A549 (cell line): ENCODE measurements around the gene ENTREP1. TPM values are rescaled to one million over a fixed set of nuclear protein-coding genes. Genes with fewer than 3 reads are reported as not detected.

Experiments
- ATAC-seq, 2 experiments: fragments of 200-7000 bp in 1 of 2; fragments of >200 bp in 1 of 2; cut with Nextera tagmentation in 1 of 2; cut with Tn5 transposase in 1 of 2; 3 replicates each; pipeline versions ENCODE4 v1.8.0 to v1.9.1; 2018 to 2020; ENCODE audit warnings: mild to moderate bottlenecking in 1 of 2, moderate library complexity in 1 of 2
- CTCF ChIA-PET: fragments of 300-600 bp; sonication (Branson Sonifier 250); formaldehyde crosslinking; extraction: SDS; loops from one replicate; lab custom pipeline; 2021; ENCODE audit warnings: antibody characterized with exemption, inconsistent platforms; lab: Yijun Ruan, JAX
- POLR2A ChIA-PET: fragments of 350-600 bp; formaldehyde crosslinking; extraction: SDS; loops from one replicate; lab custom pipeline; 2021; ENCODE audit warnings: antibody characterized with exemption, inconsistent platforms; lab: Yijun Ruan, JAX
- DNase-seq, 2 experiments: peaks; one replicate each; pipeline versions ENCODE4 v3.0.0 to v3.0.0-alpha.2; 2011 to 2016; ENCODE audit warnings: low read depth in 1 of 2, low spot score in 1 of 2
- FAIRE-seq: peaks from 2 replicates; lab custom pipeline; 2011; peaks lifted over from hg19 to GRCh38; lab: Jason Lieb, UNC
- H3K27ac ChIP-seq, 2 experiments: fragments of >200 bp; sonication (Bioruptor Twin); formaldehyde crosslinking; 3 replicates each; pipeline ENCODE4 v1.5.1; 2016 to 2017
- H3K4me1 ChIP-seq: fragments of >200 bp; sonication (Bioruptor Twin); formaldehyde crosslinking; 3 replicates; pipeline ENCODE4 v1.6.1; 2016
- H3K4me2 ChIP-seq: fragments of >200 bp; sonication (Bioruptor Twin); formaldehyde crosslinking; 3 replicates; pipeline ENCODE4 v1.6.1; 2016
- H3K4me3 ChIP-seq: fragments of >200 bp; sonication (Bioruptor Twin); formaldehyde crosslinking; 3 replicates; pipeline ENCODE4 v1.5.1; 2016
- H3K9me3 ChIP-seq: fragments of >200 bp; sonication (Bioruptor Twin); formaldehyde crosslinking; 3 replicates; pipeline ENCODE4 v1.6.1; 2016
- CHD2 ChIP-seq: fragments of 150-350 bp; IDR thresholded peaks from 2 replicates; pipeline ENCODE4 v1.6.1; 2014; ENCODE audit warnings: low read length; ENCODE audit not compliant: partially characterized antibody
- CHD4 ChIP-seq: fragments of 200-600 bp; sonication (generic); IDR thresholded peaks from 2 replicates; pipeline ENCODE4 v1.6.1; 2016; ENCODE audit warnings: antibody characterized with exemption, mild to moderate bottlenecking, borderline replicate concordance
- EHMT2 ChIP-seq: fragments of 200-600 bp; sonication (generic); IDR thresholded peaks from 2 replicates; pipeline ENCODE4 v1.6.1; 2016; ENCODE audit warnings: antibody characterized with exemption, low read depth, mild to moderate bottlenecking, moderate library complexity
- ESRRA ChIP-seq: fragments of 150-350 bp; IDR thresholded peaks from 2 replicates; pipeline ENCODE4 v1.6.1; 2014; ENCODE audit warnings: mild to moderate bottlenecking, low read length, borderline replicate concordance
- FOSB ChIP-seq: fragments of 250-450 bp; sonication (Bioruptor Pico); IDR thresholded peaks from 2 replicates; pipeline ENCODE4 v1.5.0; 2020; ENCODE audit warnings: mild to moderate bottlenecking, moderate library complexity
- GATA3 ChIP-seq: IDR thresholded peaks from 2 replicates; pipeline ENCODE4 v1.6.1; 2012; ENCODE audit warnings: borderline replicate concordance
- HEYL ChIP-seq: fragments of 250-450 bp; sonication (Bioruptor Pico); IDR thresholded peaks from 2 replicates; pipeline ENCODE4 v1.8.0; 2021; ENCODE audit warnings: mild to moderate bottlenecking, moderate library complexity
- HOXB13 ChIP-seq: fragments of 250-450 bp; sonication (Bioruptor Pico); IDR thresholded peaks from 2 replicates; pipeline ENCODE4 v1.5.0; 2020; ENCODE audit warnings: low read depth, mild to moderate bottlenecking, moderate library complexity
- JUN ChIP-seq, 2 experiments: fragments of >200 bp; sonication (Bioruptor Twin); formaldehyde crosslinking; IDR thresholded peaks; 2 replicates in 1 of 2; 3 replicates in 1 of 2; pipeline ENCODE4 v1.6.1; 2016 to 2017
- KDM1A ChIP-seq: fragments of 200-600 bp; sonication (generic); IDR thresholded peaks from 2 replicates; pipeline ENCODE4 v1.6.1; 2016; ENCODE audit warnings: low read depth, mild to moderate bottlenecking
- MAFK ChIP-seq: fragments of 450-650 bp; IDR thresholded peaks from 2 replicates; pipeline ENCODE4 v1.6.1; 2014; ENCODE audit not compliant: partially characterized antibody
- MYC ChIP-seq: IDR thresholded peaks from 2 replicates; pipeline ENCODE4 v1.6.1; 2012; ENCODE audit warnings: mild to moderate bottlenecking, inconsistent platforms, low read length, improper control_type of control experiment, borderline replicate concordance
- POLR2A ChIP-seq: IDR thresholded peaks from 2 replicates; pipeline ENCODE4 v1.6.1; 2012; ENCODE audit warnings: mild to moderate bottlenecking, low read length
- RARB ChIP-seq: fragments of 250-450 bp; sonication (Bioruptor Pico); IDR thresholded peaks from 2 replicates; pipeline ENCODE4 v1.8.0; 2021; ENCODE audit warnings: mild to moderate bottlenecking, moderate library complexity
- RFX5 ChIP-seq: fragments of 450-650 bp; IDR thresholded peaks from 2 replicates; pipeline ENCODE4 v1.7.1; 2014; ENCODE audit warnings: antibody characterized with exemption, mild to moderate bottlenecking, moderate library complexity
- RNF2 ChIP-seq: fragments of 200-600 bp; sonication (generic); IDR thresholded peaks from 2 replicates; pipeline ENCODE4 v1.6.1; 2016; ENCODE audit warnings: low read depth, mild to moderate bottlenecking, antibody characterized with exemption, moderate library complexity, borderline replicate concordance
- ZC3H11A ChIP-seq: fragments of 450-650 bp; IDR thresholded peaks from 2 replicates; pipeline ENCODE4 v1.6.1; 2014; ENCODE audit warnings: antibody characterized with exemption, mild to moderate bottlenecking
- ZFP36 ChIP-seq: fragments of 450-650 bp; IDR thresholded peaks from 2 replicates; pipeline ENCODE4 v1.6.1; 2014; ENCODE audit warnings: borderline replicate concordance; ENCODE audit not compliant: partially characterized antibody
- ZNF302 ChIP-seq: fragments of 250-450 bp; sonication (Bioruptor Pico); IDR thresholded peaks from 2 replicates; pipeline ENCODE4 v1.9.0; 2021; ENCODE audit warnings: inconsistent platforms, mild to moderate bottlenecking, moderate library complexity
- WGBS: methylation state at CpG from one replicate; pipeline ENCODE4 v1.1.6; 2017; ENCODE audit errors: missing lambda C conversion rate; 5-methylcytosine and 5-hydroxymethylcytosine counted together
- polyA plus RNA-seq, 4 experiments: library from polyadenylated mRNA; depleted of rRNA in 3 of 4; stranded (reverse); fragments of >200 nt; fragmentation: RNase III in 1 of 4; extraction: RNeasy Plus Mini Kit Qiagen cat#74134 plus additional on column Dnase treatment in 1 of 4; gene quantifications; 2 replicates in 3 of 4; 3 replicates in 1 of 4; pipeline ENCODE4 v1.2.3, GENCODE V29; 2011 to 2017
- TF ChIP-seq, protein P1 (sequence below): fragments of 150-350 bp; IDR thresholded peaks from 2 replicates; pipeline ENCODE4 v1.6.1; 2014; ENCODE audit warnings: low read depth, mild to moderate bottlenecking, low read length
- TF ChIP-seq, protein P2 (sequence below): fragments of >200 bp; sonication (Bioruptor Twin); formaldehyde crosslinking; IDR thresholded peaks from 2 replicates; pipeline ENCODE4 v1.6.1; 2016
- TF ChIP-seq, protein P3 (sequence below): fragments of 450-650 bp; IDR thresholded peaks from 2 replicates; pipeline ENCODE4 v1.6.1; 2014; ENCODE audit warnings: antibody characterized with exemption
- TF ChIP-seq, protein P4 (sequence below): IDR thresholded peaks from 2 replicates; pipeline ENCODE4 v1.6.1; 2012
- TF ChIP-seq, protein P5 (sequence below): fragments of >200 bp; sonication (Bioruptor Twin); formaldehyde crosslinking; IDR thresholded peaks from 3 replicates; pipeline ENCODE4 v1.5.1; 2016
- TF ChIP-seq, protein P6 (sequence below): fragments of >200 bp; sonication (Bioruptor Twin); formaldehyde crosslinking; IDR thresholded peaks from 3 replicates; pipeline ENCODE4 v1.6.1; 2016
- TF ChIP-seq, protein P7 (sequence below): fragments of 250-450 bp; sonication (Bioruptor Pico); IDR thresholded peaks from 2 replicates; pipeline ENCODE4 v1.5.0; 2020; ENCODE audit warnings: low read depth, mild to moderate bottlenecking, moderate library complexity

Gene ENTREP1
- polyA plus RNA-seq, 2 of the 4 experiments (the other 2 are of a cell fraction) = 0.03 to 0.09 TPM

DNA sequence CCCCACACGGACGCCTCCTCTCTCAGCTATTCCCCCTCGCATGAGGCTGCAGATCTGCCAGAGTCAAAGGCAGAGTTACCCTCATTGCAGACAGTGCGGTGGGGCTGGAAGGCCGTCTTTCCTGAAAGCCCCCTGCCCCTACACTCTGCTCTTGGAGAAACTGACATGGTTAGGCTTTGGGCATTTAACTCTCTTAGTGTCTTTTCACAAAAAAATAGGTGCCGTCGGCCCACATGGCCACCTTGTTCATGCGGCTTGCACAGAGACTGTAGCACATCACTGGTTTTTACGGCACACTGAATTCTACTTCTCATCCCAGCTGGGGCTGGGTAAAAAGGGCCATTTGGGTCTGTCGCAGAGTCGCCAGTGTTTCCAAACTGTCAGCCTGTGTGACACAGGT lies 107.6 kb downstream of the ENTREP1 start:
- Histone ChIP-seq H3K9me3 (no peaks in the 10 kb centered on the region), H3K4me2 (no peak overlapping the region), H3K4me1 (no peaks in the 10 kb centered on the region), H3K27ac (no peak overlapping the region), H3K4me3 (no peak overlapping the region)
- CTCF ChIA-PET = interaction anchor here (3.5 kb wide), 1 partner anchor 11 kb away, joined by 20 read pairs; no protein-coding TSS in a partner anchor
- POLR2A ChIA-PET = no interaction called here
- TF ChIP-seq RFX5 = no peak
- TF ChIP-seq, protein P1, sequence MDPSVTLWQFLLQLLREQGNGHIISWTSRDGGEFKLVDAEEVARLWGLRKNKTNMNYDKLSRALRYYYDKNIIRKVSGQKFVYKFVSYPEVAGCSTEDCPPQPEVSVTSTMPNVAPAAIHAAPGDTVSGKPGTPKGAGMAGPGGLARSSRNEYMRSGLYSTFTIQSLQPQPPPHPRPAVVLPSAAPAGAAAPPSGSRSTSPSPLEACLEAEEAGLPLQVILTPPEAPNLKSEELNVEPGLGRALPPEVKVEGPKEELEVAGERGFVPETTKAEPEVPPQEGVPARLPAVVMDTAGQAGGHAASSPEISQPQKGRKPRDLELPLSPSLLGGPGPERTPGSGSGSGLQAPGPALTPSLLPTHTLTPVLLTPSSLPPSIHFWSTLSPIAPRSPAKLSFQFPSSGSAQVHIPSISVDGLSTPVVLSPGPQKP = no peak
- TF ChIP-seq ZNF302 (CRISPR knock-in tag) = no peak
- no peak for TF ChIP-seq KDM1A
- TF ChIP-seq, protein P2, sequence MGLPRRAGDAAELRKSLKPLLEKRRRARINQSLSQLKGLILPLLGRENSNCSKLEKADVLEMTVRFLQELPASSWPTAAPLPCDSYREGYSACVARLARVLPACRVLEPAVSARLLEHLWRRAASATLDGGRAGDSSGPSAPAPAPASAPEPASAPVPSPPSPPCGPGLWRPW = no peak
- TF ChIP-seq HOXB13 (CRISPR knock-in tag) = no peak
- no peak for TF ChIP-seq ZFP36
- TF ChIP-seq, protein P3, sequence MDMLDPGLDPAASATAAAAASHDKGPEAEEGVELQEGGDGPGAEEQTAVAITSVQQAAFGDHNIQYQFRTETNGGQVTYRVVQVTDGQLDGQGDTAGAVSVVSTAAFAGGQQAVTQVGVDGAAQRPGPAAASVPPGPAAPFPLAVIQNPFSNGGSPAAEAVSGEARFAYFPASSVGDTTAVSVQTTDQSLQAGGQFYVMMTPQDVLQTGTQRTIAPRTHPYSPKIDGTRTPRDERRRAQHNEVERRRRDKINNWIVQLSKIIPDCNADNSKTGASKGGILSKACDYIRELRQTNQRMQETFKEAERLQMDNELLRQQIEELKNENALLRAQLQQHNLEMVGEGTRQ = no peak
- TF ChIP-seq ESRRA = no peak
- no peak for TF ChIP-seq CHD2
- ATAC-seq (peak in 1 of 2 experiments; percentile 42; a peak in 1 of 6 replicates), DNase-seq (no peak), FAIRE-seq (no peak)
- WGBS = 74% methylated on average over 10 of the region's 11 CpGs

DNA sequence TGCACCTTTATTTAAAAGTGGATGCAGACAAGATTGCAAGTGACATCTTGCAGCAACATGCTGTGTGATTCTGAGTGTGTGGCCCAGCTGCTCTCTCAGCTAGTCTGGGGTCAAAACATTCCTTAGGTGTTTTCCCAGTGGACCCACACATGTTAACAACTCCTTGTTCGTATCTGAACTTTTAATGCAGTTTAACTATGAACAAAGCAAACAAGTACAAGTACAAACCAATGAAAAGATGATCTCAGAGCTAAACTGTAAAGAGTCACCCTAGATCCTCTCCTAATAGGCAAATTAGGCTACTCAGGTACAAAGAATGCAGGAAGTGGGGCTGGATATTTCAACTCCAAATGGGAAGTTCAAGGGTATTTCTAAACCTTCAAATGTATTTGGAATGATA lies 108.4 kb downstream of the ENTREP1 start:
- TF ChIP-seq, protein P4, sequence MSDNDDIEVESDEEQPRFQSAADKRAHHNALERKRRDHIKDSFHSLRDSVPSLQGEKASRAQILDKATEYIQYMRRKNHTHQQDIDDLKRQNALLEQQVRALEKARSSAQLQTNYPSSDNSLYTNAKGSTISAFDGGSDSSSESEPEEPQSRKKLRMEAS = no peak
- no peak for TF ChIP-seq POLR2A
- TF ChIP-seq RNF2 = no peak
- TF ChIP-seq, protein P1 = no peak
- TF ChIP-seq, protein P5, sequence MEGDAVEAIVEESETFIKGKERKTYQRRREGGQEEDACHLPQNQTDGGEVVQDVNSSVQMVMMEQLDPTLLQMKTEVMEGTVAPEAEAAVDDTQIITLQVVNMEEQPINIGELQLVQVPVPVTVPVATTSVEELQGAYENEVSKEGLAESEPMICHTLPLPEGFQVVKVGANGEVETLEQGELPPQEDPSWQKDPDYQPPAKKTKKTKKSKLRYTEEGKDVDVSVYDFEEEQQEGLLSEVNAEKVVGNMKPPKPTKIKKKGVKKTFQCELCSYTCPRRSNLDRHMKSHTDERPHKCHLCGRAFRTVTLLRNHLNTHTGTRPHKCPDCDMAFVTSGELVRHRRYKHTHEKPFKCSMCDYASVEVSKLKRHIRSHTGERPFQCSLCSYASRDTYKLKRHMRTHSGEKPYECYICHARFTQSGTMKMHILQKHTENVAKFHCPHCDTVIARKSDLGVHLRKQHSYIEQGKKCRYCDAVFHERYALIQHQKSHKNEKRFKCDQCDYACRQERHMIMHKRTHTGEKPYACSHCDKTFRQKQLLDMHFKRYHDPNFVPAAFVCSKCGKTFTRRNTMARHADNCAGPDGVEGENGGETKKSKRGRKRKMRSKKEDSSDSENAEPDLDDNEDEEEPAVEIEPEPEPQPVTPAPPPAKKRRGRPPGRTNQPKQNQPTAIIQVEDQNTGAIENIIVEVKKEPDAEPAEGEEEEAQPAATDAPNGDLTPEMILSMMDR = no peak
- TF ChIP-seq RARB (CRISPR knock-in tag) = no peak
- no peak for TF ChIP-seq MYC
- no peak for TF ChIP-seq ZNF302 (CRISPR knock-in tag)
- no peak for TF ChIP-seq CHD4
- TF ChIP-seq HEYL (CRISPR knock-in tag) = no peak
- TF ChIP-seq ZFP36 = no peak
- TF ChIP-seq EHMT2 = no peak
- no peak for TF ChIP-seq ZC3H11A
- no peak for TF ChIP-seq FOSB (CRISPR knock-in tag)
- TF ChIP-seq, protein P6, sequence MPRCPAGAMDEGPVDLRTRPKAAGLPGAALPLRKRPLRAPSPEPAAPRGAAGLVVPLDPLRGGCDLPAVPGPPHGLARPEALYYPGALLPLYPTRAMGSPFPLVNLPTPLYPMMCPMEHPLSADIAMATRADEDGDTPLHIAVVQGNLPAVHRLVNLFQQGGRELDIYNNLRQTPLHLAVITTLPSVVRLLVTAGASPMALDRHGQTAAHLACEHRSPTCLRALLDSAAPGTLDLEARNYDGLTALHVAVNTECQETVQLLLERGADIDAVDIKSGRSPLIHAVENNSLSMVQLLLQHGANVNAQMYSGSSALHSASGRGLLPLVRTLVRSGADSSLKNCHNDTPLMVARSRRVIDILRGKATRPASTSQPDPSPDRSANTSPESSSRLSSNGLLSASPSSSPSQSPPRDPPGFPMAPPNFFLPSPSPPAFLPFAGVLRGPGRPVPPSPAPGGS = no peak
- TF ChIP-seq MAFK = no peak
- TF ChIP-seq, protein P7, sequence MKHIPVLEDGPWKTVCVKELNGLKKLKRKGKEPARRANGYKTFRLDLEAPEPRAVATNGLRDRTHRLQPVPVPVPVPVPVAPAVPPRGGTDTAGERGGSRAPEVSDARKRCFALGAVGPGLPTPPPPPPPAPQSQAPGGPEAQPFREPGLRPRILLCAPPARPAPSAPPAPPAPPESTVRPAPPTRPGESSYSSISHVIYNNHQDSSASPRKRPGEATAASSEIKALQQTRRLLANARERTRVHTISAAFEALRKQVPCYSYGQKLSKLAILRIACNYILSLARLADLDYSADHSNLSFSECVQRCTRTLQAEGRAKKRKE (CRISPR knock-in tag) = no peak
- TF ChIP-seq JUN (IDR thresholded peaks at IDR 0.05) = no peak
- no peak for TF ChIP-seq GATA3
- ATAC-seq (no peak), FAIRE-seq (no peak), DNase-seq (no peak)
- ChIA-PET POLR2A (no interaction called here), CTCF (interaction anchor here (3.5 kb wide), 1 partner anchor 12 kb away, joined by 20 read pairs; no protein-coding TSS in a partner anchor)
- no peak overlapping the region for H3K4me3 ChIP-seq
- no peak overlapping the region for H3K27ac ChIP-seq
- WGBS = 0% methylated on average over 1 of the region's 1 CpG
- no peaks in the 10 kb centered on the region for H3K4me1 ChIP-seq
- no peaks in the 10 kb centered on the region for H3K9me3 ChIP-seq
- no peak overlapping the region for H3K4me2 ChIP-seq
